Measurements from ENCODE around the gene CAMTA1.

Gene CAMTA1

GRCh38 chr1:7644086-7644485, 858.8 kb downstream of the CAMTA1 start:
- Histone ChIP-seq H3K27me3 (ENCODE audit: insufficient read depth, low read length) (no peaks in the 10 kb centered on the region), H3K4me1 (ENCODE audit: insufficient read depth, low read length) (peaks cover 9% of the 10 kb centered on the region; the same call in 1 of the 2 replicates), H3K36me3 (ENCODE audit: insufficient read depth, low read depth, low read length) (no peaks in the 10 kb centered on the region), H3K4me3 (ENCODE audit: low read length) (no peak overlapping the region), H3K9ac (ENCODE audit: low read depth, low read length) (no peak overlapping the region), H3K9me3 (ENCODE audit: insufficient read depth, low read depth, low read length) (no peaks in the 10 kb centered on the region), H3K27ac (ENCODE audit: low read length) (no peak overlapping the region)

DNA sequence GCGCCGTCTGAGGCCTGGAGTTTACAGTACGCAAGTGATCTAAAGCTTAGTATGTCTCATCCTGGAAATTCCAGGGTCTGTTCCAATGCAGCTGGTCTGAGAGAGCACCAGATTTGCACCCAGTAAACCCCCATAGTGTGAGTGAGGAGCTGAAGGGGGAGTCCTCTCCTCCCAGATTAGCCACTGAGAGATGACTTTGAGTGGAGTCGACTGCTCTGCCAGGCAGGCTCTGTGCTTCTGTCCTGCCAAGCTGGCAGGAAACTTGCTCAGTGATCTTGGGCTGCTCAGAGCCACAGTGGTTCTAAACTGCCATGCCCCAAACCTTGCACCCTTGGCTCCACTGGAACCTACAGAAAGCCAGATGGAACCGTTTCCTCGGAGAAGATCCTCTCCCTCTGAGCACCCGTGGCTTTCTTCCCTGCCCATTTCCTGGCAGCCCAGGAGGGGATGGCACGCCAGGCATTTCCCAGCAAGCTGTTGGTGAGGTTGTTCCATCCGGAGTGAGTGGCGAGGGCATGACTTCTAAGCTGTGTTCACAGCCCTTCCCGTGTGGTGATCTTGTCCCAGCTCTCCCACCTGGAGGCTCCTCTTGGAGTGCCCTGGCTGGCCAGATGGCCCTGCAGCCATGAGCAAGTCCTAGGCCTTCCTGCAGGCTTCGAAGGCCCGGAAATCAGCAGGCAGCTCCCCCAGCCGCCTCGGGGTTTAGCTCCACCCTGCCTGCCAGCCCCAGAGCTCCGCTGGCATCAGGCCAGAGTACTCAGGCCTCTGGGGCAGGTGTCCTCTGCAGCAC, 859.9 kb downstream of the CAMTA1 start:
- Histone ChIP-seq H3K27me3 (ENCODE audit: insufficient read depth, low read length) (no peaks in the 10 kb centered on the region), H3K9ac (ENCODE audit: low read depth, low read length) (no peak overlapping the region), H3K36me3 (ENCODE audit: insufficient read depth, low read depth, low read length) (no peaks in the 10 kb centered on the region), H3K9me3 (ENCODE audit: insufficient read depth, low read depth, low read length) (no peaks in the 10 kb centered on the region), H3K27ac (ENCODE audit: low read length) (no peak overlapping the region), H3K4me3 (ENCODE audit: low read length) (no peak overlapping the region), H3K4me1 (ENCODE audit: insufficient read depth, low read length) (peaks cover 9% of the 10 kb centered on the region; the same call in 1 of the 2 replicates)

GRCh38 chr1:7645751-7646048, 860.4 kb downstream of the CAMTA1 start:
- Histone ChIP-seq H3K4me3 (ENCODE audit: low read length) (no peak overlapping the region), H3K36me3 (ENCODE audit: insufficient read depth, low read depth, low read length) (no peaks in the 10 kb centered on the region), H3K9ac (ENCODE audit: low read depth, low read length) (no peak overlapping the region), H3K27ac (ENCODE audit: low read length) (no peak overlapping the region), H3K9me3 (ENCODE audit: insufficient read depth, low read depth, low read length) (no peaks in the 10 kb centered on the region), H3K27me3 (ENCODE audit: insufficient read depth, low read length) (no peaks in the 10 kb centered on the region), H3K4me1 (ENCODE audit: insufficient read depth, low read length) (peaks cover 9% of the 10 kb centered on the region; the same call in 1 of the 2 replicates)

DNA sequence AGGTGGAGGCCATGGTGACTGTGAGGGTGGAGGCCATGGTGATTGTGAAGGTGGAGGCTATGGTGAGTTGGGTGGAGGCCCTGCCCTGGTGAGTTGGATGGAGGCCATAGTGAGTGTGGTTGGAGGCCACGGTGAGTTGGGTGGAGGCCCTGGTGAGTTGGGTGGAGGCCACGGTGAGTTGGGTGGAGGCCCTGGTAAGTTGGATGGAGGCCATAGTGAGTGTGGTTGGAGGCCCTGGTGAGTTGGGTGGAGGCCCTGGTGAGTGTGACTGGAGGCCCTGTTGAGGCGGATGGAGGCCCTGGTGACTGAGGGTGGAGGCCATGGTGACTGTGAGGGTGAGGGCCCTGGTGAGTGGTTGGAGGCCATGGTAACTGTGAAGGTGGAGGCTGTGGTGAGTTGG, 860.9 kb downstream of the CAMTA1 start:
- Histone ChIP-seq H3K27me3 (ENCODE audit: insufficient read depth, low read length) (no peaks in the 10 kb centered on the region), H3K36me3 (ENCODE audit: insufficient read depth, low read depth, low read length) (no peaks in the 10 kb centered on the region), H3K4me1 (ENCODE audit: insufficient read depth, low read length) (peaks cover 9% of the 10 kb centered on the region; the same call in 1 of the 2 replicates), H3K9ac (ENCODE audit: low read depth, low read length) (no peak overlapping the region), H3K27ac (ENCODE audit: low read length) (no peak overlapping the region), H3K4me3 (ENCODE audit: low read length) (no peak overlapping the region), H3K9me3 (ENCODE audit: insufficient read depth, low read depth, low read length) (no peaks in the 10 kb centered on the region)

DNA sequence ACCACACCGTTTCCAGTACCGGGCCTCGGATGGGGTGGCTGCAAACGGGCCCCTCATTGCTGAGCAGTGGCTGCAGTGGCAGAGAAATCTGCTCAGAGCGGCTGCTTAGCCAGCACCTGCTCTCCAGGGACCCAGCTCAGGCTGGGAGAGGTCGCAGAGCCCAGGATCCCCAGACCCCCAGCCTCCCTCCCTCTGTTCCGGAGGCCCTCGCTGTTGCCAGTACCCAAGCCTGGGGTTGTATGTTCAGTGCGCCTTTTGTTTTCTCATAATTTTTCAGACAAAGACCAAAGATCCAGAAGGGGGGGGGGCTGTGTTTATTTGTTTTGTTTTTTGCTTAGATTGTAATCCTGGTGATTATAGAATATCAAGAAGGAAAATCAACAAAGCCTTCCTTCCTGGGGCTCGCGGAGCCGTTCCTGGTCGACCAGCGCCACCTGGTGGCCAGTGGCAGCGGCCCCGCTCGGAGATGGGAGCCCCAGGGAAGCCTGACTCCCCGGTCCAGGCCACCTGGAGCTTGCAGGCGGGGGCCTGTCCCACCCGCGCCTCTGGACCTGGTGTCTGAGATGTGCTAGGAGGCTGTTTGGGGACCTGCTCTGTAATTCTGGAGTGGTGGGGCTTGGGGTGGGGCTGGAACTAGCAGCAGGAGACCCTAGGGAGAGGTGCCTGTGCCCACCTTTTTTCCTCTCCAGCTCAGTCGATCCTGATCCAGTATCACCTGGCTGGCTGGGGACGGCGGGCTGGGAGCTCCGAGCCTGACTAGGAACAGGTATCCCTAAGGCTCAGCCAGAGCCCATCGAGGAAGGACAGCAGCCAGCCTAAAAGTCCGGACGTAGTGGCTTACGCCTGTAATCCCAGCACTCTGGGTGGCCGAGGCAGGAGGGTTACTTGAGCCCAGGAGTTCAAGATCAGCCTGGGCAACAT, 862.0 kb downstream of the CAMTA1 start:
- Histone ChIP-seq H3K36me3 (ENCODE audit: insufficient read depth, low read depth, low read length) (no peaks in the 10 kb centered on the region), H3K4me1 (ENCODE audit: insufficient read depth, low read length) (peaks cover 9% of the 10 kb centered on the region; the same call in 1 of the 2 replicates), H3K27ac (ENCODE audit: low read length) (no peak overlapping the region), H3K4me3 (ENCODE audit: low read length) (no peak overlapping the region), H3K27me3 (ENCODE audit: insufficient read depth, low read length) (no peaks in the 10 kb centered on the region), H3K9me3 (ENCODE audit: insufficient read depth, low read depth, low read length) (no peaks in the 10 kb centered on the region), H3K9ac (ENCODE audit: low read depth, low read length) (no peak overlapping the region)

DNA sequence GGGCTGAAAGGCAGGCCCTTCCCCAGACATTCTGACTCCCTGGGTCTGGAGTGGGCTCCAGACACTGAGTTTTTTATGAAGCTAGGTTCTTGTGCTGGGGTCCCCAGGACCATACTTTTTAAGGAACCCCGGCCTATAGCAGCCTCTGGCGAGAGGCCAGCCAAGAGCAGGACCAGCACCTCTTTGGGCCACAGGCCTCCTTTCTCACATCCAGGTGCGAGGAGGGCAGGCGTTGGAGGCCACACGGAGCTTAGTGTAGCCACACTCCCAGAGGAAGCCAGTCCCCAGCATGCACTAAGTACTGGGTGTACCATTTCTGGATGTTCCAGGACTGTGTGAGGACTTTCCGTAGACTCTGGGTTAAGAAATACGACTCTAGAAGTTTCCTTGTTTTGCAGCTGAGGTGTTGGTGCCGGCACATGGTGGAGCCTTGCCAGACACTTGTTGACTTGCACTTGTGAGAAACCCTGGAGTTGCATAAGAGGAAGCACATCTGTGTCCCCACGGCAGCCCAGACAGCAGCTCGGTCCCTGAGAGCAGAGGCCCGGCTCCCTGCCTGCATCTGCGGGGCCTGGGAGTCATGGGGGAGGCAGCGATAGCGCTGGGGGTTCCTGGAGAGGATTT, 863.6 kb downstream of the CAMTA1 start:
- Histone ChIP-seq H3K4me1 (ENCODE audit: insufficient read depth, low read length) (no peaks in the 10 kb centered on the region), H3K27me3 (ENCODE audit: insufficient read depth, low read length) (no peaks in the 10 kb centered on the region), H3K36me3 (ENCODE audit: insufficient read depth, low read depth, low read length) (no peaks in the 10 kb centered on the region), H3K9me3 (ENCODE audit: insufficient read depth, low read depth, low read length) (no peaks in the 10 kb centered on the region), H3K27ac (ENCODE audit: low read length) (no peak overlapping the region), H3K4me3 (ENCODE audit: low read length) (no peak overlapping the region), H3K9ac (ENCODE audit: low read depth, low read length) (no peak overlapping the region)

DNA sequence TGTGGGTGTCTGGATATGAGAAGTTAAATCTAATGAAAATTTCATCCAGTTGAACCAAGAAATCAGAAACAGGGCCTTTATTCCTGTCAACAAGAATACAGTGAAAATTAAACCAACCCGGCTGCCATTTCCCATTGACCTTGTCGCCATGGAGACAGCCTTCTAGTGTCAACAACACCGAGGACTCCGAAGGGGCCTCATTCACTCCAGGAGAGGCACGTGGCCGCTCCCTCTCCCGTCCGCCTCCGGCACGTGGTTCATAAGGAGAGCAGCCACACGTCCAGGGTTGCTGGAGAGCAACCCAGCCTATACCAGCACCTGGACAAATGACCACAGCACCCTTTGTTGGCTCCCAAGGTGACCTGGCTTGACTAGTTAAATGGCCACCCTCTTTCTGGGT, 865.5 kb downstream of the CAMTA1 start:
- no peaks in the 10 kb centered on the region for H3K36me3 ChIP-seq (ENCODE audit: insufficient read depth, low read depth, low read length)
- no peak overlapping the region for H3K9ac ChIP-seq (ENCODE audit: low read depth, low read length)
- no peaks in the 10 kb centered on the region for H3K27me3 ChIP-seq (ENCODE audit: insufficient read depth, low read length)
- no peaks in the 10 kb centered on the region for H3K9me3 ChIP-seq (ENCODE audit: insufficient read depth, low read depth, low read length)
- H3K27ac ChIP-seq (ENCODE audit: low read length): no peak overlapping the region
- no peak overlapping the region for H3K4me3 ChIP-seq (ENCODE audit: low read length)
- H3K4me1 ChIP-seq (ENCODE audit: insufficient read depth, low read length): no peaks in the 10 kb centered on the region

DNA sequence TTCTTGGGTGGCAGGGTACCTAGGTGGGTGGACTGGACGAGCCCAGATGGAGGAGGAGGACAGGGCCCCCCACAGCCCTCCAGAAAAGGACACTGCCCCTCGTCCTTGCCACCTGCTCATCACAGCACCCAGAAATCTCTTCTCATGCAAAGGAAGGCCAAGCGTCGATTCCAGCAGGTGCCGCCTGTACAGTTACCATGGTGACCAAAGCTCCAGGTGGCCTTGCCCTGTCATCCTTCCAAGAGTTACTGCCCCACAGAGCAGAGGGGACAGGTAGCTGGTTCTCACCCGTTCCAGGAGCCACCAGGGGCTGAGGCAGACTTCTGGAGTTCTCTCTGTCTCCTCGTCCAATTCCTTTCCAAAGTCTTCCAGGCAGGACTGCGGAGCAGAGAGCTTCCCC, 865.9 kb downstream of the CAMTA1 start:
- Histone ChIP-seq H3K4me3 (ENCODE audit: low read length) (no peak overlapping the region), H3K27ac (ENCODE audit: low read length) (no peak overlapping the region), H3K4me1 (ENCODE audit: insufficient read depth, low read length) (no peaks in the 10 kb centered on the region), H3K27me3 (ENCODE audit: insufficient read depth, low read length) (no peaks in the 10 kb centered on the region), H3K36me3 (ENCODE audit: insufficient read depth, low read depth, low read length) (no peaks in the 10 kb centered on the region), H3K9ac (ENCODE audit: low read depth, low read length) (no peak overlapping the region), H3K9me3 (ENCODE audit: insufficient read depth, low read depth, low read length) (no peaks in the 10 kb centered on the region)

- Histone ChIP-seq H3K27ac (ENCODE audit: low read length) (no peak overlapping the region), H3K27me3 (ENCODE audit: insufficient read depth, low read length) (no peaks in the 10 kb centered on the region), H3K9me3 (ENCODE audit: insufficient read depth, low read depth, low read length) (no peaks in the 10 kb centered on the region), H3K36me3 (ENCODE audit: insufficient read depth, low read depth, low read length) (no peaks in the 10 kb centered on the region), H3K4me1 (ENCODE audit: insufficient read depth, low read length) (no peaks in the 10 kb centered on the region), H3K4me3 (ENCODE audit: low read length) (no peak overlapping the region), H3K9ac (ENCODE audit: low read depth, low read length) (no peak overlapping the region)
Observed at GRCh38 chr1:7652061-7652460, 866.8 kb downstream of the CAMTA1 start.

- Histone ChIP-seq H3K36me3 (ENCODE audit: insufficient read depth, low read depth, low read length) (no peaks in the 10 kb centered on the region), H3K4me3 (ENCODE audit: low read length) (no peak overlapping the region), H3K4me1 (ENCODE audit: insufficient read depth, low read length) (no peaks in the 10 kb centered on the region), H3K9ac (ENCODE audit: low read depth, low read length) (no peak overlapping the region), H3K27ac (ENCODE audit: low read length) (no peak overlapping the region), H3K9me3 (ENCODE audit: insufficient read depth, low read depth, low read length) (no peaks in the 10 kb centered on the region), H3K27me3 (ENCODE audit: insufficient read depth, low read length) (no peaks in the 10 kb centered on the region)
Observed at GRCh38 chr1:7652515-7653098, 867.4 kb downstream of the CAMTA1 start.

DNA sequence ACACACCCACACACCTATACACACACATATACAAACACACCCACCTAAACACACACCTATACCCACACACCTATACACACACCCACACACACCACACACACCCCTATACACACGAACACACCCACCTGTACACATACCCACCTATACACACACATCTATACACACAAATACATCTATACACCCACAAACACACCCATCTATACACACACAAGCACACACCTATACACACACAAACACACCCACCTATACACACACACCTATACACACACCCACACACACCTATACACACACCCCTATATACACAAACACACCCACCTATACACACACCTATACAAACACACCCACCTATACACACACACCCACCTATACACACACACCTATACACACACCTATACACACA, 869.5 kb downstream of the CAMTA1 start:
- H3K27ac ChIP-seq (ENCODE audit: low read length): no peak overlapping the region
- no peaks in the 10 kb centered on the region for H3K4me1 ChIP-seq (ENCODE audit: insufficient read depth, low read length)
- H3K27me3 ChIP-seq (ENCODE audit: insufficient read depth, low read length): no peaks in the 10 kb centered on the region
- no peak overlapping the region for H3K4me3 ChIP-seq (ENCODE audit: low read length)
- H3K36me3 ChIP-seq (ENCODE audit: insufficient read depth, low read depth, low read length): no peaks in the 10 kb centered on the region
- no peak overlapping the region for H3K9ac ChIP-seq (ENCODE audit: low read depth, low read length)
- no peaks in the 10 kb centered on the region for H3K9me3 ChIP-seq (ENCODE audit: insufficient read depth, low read depth, low read length)
